H1 (cell line): ENCODE results near the gene CCPG1. TPM values are rescaled to one million over a fixed set of nuclear protein-coding genes. Genes with fewer than 3 reads are reported as not detected.

Experiments
- CTCF ChIA-PET: fragments of 300-600 bp; sonication (Branson Sonifier 250); formaldehyde crosslinking; loops from one replicate; lab custom pipeline; 2021; ENCODE audit not compliant: partially characterized antibody; lab: Charles Lee
- POLR2A ChIA-PET: fragments of 300-600 bp; sonication (Branson Sonifier 250); formaldehyde crosslinking; loops from one replicate; lab custom pipeline; 2021; ENCODE audit warnings: inconsistent platforms; ENCODE audit not compliant: partially characterized antibody; lab: Charles Lee
- DNase-seq, 2 experiments: peaks; one replicate each; pipeline versions ENCODE4 v3.0.0 to v3.0.0-alpha.2; 2010 to 2022; ENCODE audit warnings: low spot score in 2 of 2, low read depth in 1 of 2, mixed read lengths in 1 of 2
- FAIRE-seq: peaks from 2 replicates; lab custom pipeline; 2011; peaks lifted over from hg19 to GRCh38; lab: Jason Lieb, UNC
- H2AFZ ChIP-seq: 2 replicates; pipeline ENCODE4 v1.8.1; 2012; ENCODE audit warnings: low read length, inconsistent platforms
- H2AK5ac ChIP-seq: 2 replicates; pipeline ENCODE4 v1.6.1; 2013; ENCODE audit warnings: low read depth, low read length
- H2BK120ac ChIP-seq: replicated peaks from 2 replicates; pipeline ENCODE3; 2013; ENCODE audit warnings: low read depth, low read length, inconsistent platforms
- H2BK12ac ChIP-seq: 2 replicates; pipeline ENCODE4 v1.6.1; 2013; ENCODE audit warnings: low read depth, low read length
- H2BK15ac ChIP-seq: 2 replicates; pipeline ENCODE4 v1.6.1; 2013; ENCODE audit warnings: low read length
- H2BK20ac ChIP-seq: 2 replicates; pipeline ENCODE4 v1.6.1; 2013; ENCODE audit warnings: low read length
- H2BK5ac ChIP-seq: 2 replicates; pipeline ENCODE4 v1.6.1; 2013; ENCODE audit warnings: low read depth, low read length
- H3K14ac ChIP-seq: 2 replicates; pipeline ENCODE4 v1.6.1; 2013; ENCODE audit warnings: inconsistent platforms; ENCODE audit not compliant: insufficient read length
- H3K18ac ChIP-seq: 2 replicates; pipeline ENCODE4 v1.6.1; 2013; ENCODE audit warnings: low read length; ENCODE audit errors: extremely low read depth
- H3K23ac ChIP-seq: 2 replicates; pipeline ENCODE4 v1.6.1; 2013; ENCODE audit warnings: inconsistent platforms; ENCODE audit not compliant: insufficient read length
- H3K23me2 ChIP-seq: 2 replicates; pipeline ENCODE4 v1.6.1; 2013; ENCODE audit warnings: low read depth, low read length
- H3K27ac ChIP-seq: 2 replicates; pipeline ENCODE4 v1.6.1; 2011; ENCODE audit warnings: low read depth, low read length, inconsistent platforms
- H3K27me3 ChIP-seq, 4 experiments: replicated peaks in 1 of 4; 1 replicate in 1 of 4; 2 replicates in 3 of 4; pipeline versions ENCODE4 v1.6.1 to v1.8.1; 2011 to 2013; ENCODE audit warnings: low read length in 3 of 4, mild to moderate bottlenecking in 3 of 4, inconsistent platforms in 2 of 4, mixed read lengths in 2 of 4, moderate library complexity in 1 of 4; ENCODE audit not compliant: control insufficient read depth in 3 of 4, insufficient read depth in 3 of 4; ENCODE audit errors: extremely low read depth in 1 of 4
- H3K36me3 ChIP-seq, 4 experiments: 2 replicates each; pipeline versions ENCODE4 v1.6.1 to v1.8.1; 2011 to 2013; ENCODE audit warnings: mild to moderate bottlenecking in 4 of 4, low read length in 3 of 4, moderate library complexity in 2 of 4, control low read depth in 1 of 4, inconsistent platforms in 1 of 4; ENCODE audit not compliant: insufficient read depth in 4 of 4, control insufficient read depth in 2 of 4
- H3K4ac ChIP-seq: replicated peaks from 2 replicates; pipeline ENCODE3; 2013; ENCODE audit warnings: low read length, low read depth, mixed read lengths, inconsistent platforms; ENCODE audit not compliant: insufficient read length
- H3K4me1 ChIP-seq, 4 experiments: replicated peaks in 1 of 4; 1 replicate in 1 of 4; 2 replicates in 3 of 4; pipeline versions ENCODE4 v1.6.1 to v1.8.1; 2011 to 2013; ENCODE audit warnings: low read length in 3 of 4, inconsistent platforms in 2 of 4, mixed read lengths in 1 of 4; ENCODE audit not compliant: insufficient read depth in 4 of 4, control insufficient read depth in 3 of 4
- H3K4me2 ChIP-seq, 2 experiments: 2 replicates each; pipeline versions ENCODE4 v1.6.1 to v1.8.1; 2011 to 2013; ENCODE audit warnings: low read depth in 2 of 2, low read length in 2 of 2, control low read depth in 1 of 2, inconsistent platforms in 1 of 2, mild to moderate bottlenecking in 1 of 2; ENCODE audit not compliant: insufficient read depth in 1 of 2
- H3K4me3 ChIP-seq, 4 experiments: fragments of 200-600, 300-600 bp in 1 of 4; sonication (generic), shearing (Covaris generic), sonication (Bioruptor Twin) in 1 of 4; 2 replicates each; pipeline versions ENCODE4 v1.5.1 to v1.8.1; 2011 to 2016; ENCODE audit warnings: low read length in 4 of 4, low read depth in 3 of 4, control low read depth in 2 of 4, inconsistent platforms in 2 of 4, mild to moderate bottlenecking in 2 of 4, mixed read lengths in 1 of 4, moderate library complexity in 1 of 4; ENCODE audit not compliant: insufficient read depth in 2 of 4; ENCODE audit errors: extremely low read depth in 1 of 4
- H3K56ac ChIP-seq: replicated peaks from 2 replicates; pipeline ENCODE3; 2013; ENCODE audit warnings: low read depth, mild to moderate bottlenecking, mixed read lengths, low read length, inconsistent platforms; ENCODE audit not compliant: insufficient read length
- H3K79me1 ChIP-seq: 2 replicates; pipeline ENCODE4 v1.6.1; 2013; ENCODE audit warnings: low read depth, low read length, control low read depth
- H3K79me2 ChIP-seq, 2 experiments: 2 replicates each; pipeline versions ENCODE4 v1.6.1 to v1.8.1; 2012 to 2013; ENCODE audit warnings: low read length in 2 of 2, mild to moderate bottlenecking in 2 of 2, inconsistent platforms in 1 of 2; ENCODE audit not compliant: insufficient read depth in 2 of 2, control insufficient read depth in 1 of 2
- H3K9ac ChIP-seq, 4 experiments: replicated peaks in 1 of 4; 1 replicate in 1 of 4; 2 replicates in 3 of 4; pipeline versions ENCODE4 v1.6.1 to v1.8.1; 2011 to 2013; ENCODE audit warnings: low read depth in 3 of 4, low read length in 3 of 4, control low read depth in 2 of 4, mild to moderate bottlenecking in 2 of 4, moderate library complexity in 2 of 4, inconsistent platforms in 1 of 4; ENCODE audit errors: extremely low read depth in 1 of 4
- H3K9me3 ChIP-seq, 2 experiments: 2 replicates each; pipeline versions ENCODE4 v1.6.1 to v1.8.1; 2012 to 2013; ENCODE audit warnings: mild to moderate bottlenecking in 2 of 2, moderate library complexity in 2 of 2, control low read depth in 1 of 2, inconsistent platforms in 1 of 2, low read depth in 1 of 2, low read length in 1 of 2, mixed read lengths in 1 of 2; ENCODE audit not compliant: insufficient read depth in 2 of 2
- H4K20me1 ChIP-seq, 2 experiments: replicated peaks in 1 of 2; 2 replicates each; pipeline versions ENCODE3 to v1.8.1; 2011 to 2013; ENCODE audit warnings: inconsistent platforms in 2 of 2, low read length in 2 of 2, mild to moderate bottlenecking in 1 of 2; ENCODE audit not compliant: insufficient read depth in 2 of 2, control insufficient read depth in 1 of 2
- H4K5ac ChIP-seq: 2 replicates; pipeline ENCODE4 v1.6.1; 2013; ENCODE audit warnings: low read length, low read depth, mixed read lengths, inconsistent platforms; ENCODE audit not compliant: insufficient read length
- H4K8ac ChIP-seq: 2 replicates; pipeline ENCODE4 v1.8.0; 2013; ENCODE audit warnings: mild to moderate bottlenecking, moderate library complexity, low read length, inconsistent platforms; ENCODE audit not compliant: insufficient read depth; ENCODE audit errors: extremely low read depth
- H4K91ac ChIP-seq: replicated peaks from 2 replicates; pipeline ENCODE3; 2013; ENCODE audit warnings: low read length, mixed read lengths, inconsistent platforms; ENCODE audit not compliant: insufficient read length
- CHD2 ChIP-seq: IDR thresholded peaks from 2 replicates; pipeline ENCODE4 v1.6.1; 2012; ENCODE audit warnings: low read length, improper control_type of control experiment
- HDAC6 ChIP-seq: IDR thresholded peaks from one replicate; pipeline ENCODE4 v1.7.1; 2012; ENCODE audit warnings: low read depth, mild to moderate bottlenecking, inconsistent platforms, low read length, moderate library complexity
- WGBS, 2 experiments: shearing (Covaris generic) in 1 of 2; methylation state at CpG; one replicate each; pipeline versions ENCODE4 v1.1.6 to v1.1.7; 2013 to 2015; ENCODE audit warnings: low lambda C conversion rate in 2 of 2, mixed read lengths in 2 of 2, inconsistent platforms in 1 of 2, low coverage in 1 of 2, missing lambda C conversion rate in 1 of 2; ENCODE audit not compliant: insufficient replicate concordance in 2 of 2, insufficient coverage in 1 of 2, insufficient read length in 1 of 2; ENCODE audit errors: extremely low coverage in 1 of 2, missing lambda C conversion rate in 1 of 2; 5-methylcytosine and 5-hydroxymethylcytosine counted together
- polyA plus RNA-seq, 7 experiments: library from polyadenylated mRNA; depleted of rRNA in 3 of 7; stranded (reverse) in 5 of 7; unstranded in 2 of 7; fragments of >200 nt in 5 of 7; fragments of 200-250 nt in 2 of 7; gene quantifications; 1 replicate in 5 of 7; 2 replicates in 1 of 7; 4 replicates in 1 of 7; pipeline versions ENCODE4 v1.2.1 to v1.2.3, GENCODE V29; 2011 to 2013; ENCODE audit warnings: missing spikeins in 2 of 7, mixed read lengths in 2 of 7
- total RNA-seq: library from RNA; stranded (reverse); fragmentation: NEBNext Ultra II Directional; extraction: Animal tissue kit (Norgen Biotek cat#: 25700); gene quantifications from 2 replicates; pipeline ENCODE4 v1.2.1, GENCODE V29; 2021

The CCPG1 gene
- total and polyA plus RNA-seq, 2 of the 8 experiments (the other 6 are each of a cell fraction or from before 2014, with no cell fraction given): 2.3 to 13.2 TPM

GRCh38 chr15:55398243-55398642 is 9.9 kb downstream of the CCPG1 start:
- no peak overlapping the region for H3K9ac ChIP-seq
- H3K27ac ChIP-seq: no peak overlapping the region
- H4K8ac ChIP-seq: no peak overlapping the region
- H4K5ac ChIP-seq: no peak overlapping the region
- FAIRE-seq (no peak), DNase-seq (no peak)
- no peaks in the 10 kb centered on the region for H3K79me1 ChIP-seq
- TF ChIP-seq HDAC6 (no peak), CHD2 (no peak)
- H2BK12ac ChIP-seq: no peak overlapping the region
- H2BK20ac ChIP-seq: no peak overlapping the region
- no peak overlapping the region for H2AFZ ChIP-seq
- no peak overlapping the region for H2BK120ac ChIP-seq
- no peaks in the 10 kb centered on the region for H3K36me3 ChIP-seq
- H3K14ac ChIP-seq: no peak overlapping the region
- H2BK15ac ChIP-seq: no peak overlapping the region
- no peak overlapping the region for H3K4me3 ChIP-seq
- no peak overlapping the region for H2BK5ac ChIP-seq
- H3K4me2 ChIP-seq: no peak overlapping the region
- CTCF ChIA-PET: interaction anchor here (0.7 kb wide), 1 partner anchor 379 kb away, joined by 5 read pairs; no protein-coding TSS in a partner anchor
- H3K79me2 ChIP-seq: no peaks in the 10 kb centered on the region
- no peak overlapping the region for H4K91ac ChIP-seq
- no peak overlapping the region for H3K18ac ChIP-seq
- H3K27me3 ChIP-seq: no peaks in the 10 kb centered on the region
- no peaks in the 10 kb centered on the region for H3K4me1 ChIP-seq
- 96% methylated on average over 5 of the region's 5 CpGs; no CpG with 5 or more reads in 1 of the 2 experiments for WGBS, 2 experiments
- H3K23ac ChIP-seq: no peak overlapping the region
- POLR2A ChIA-PET: interaction anchor here (0.6 kb wide), 1 partner anchor 75 kb away, joined by 3 read pairs; no protein-coding TSS in a partner anchor
- H3K23me2 ChIP-seq: no peaks in the 10 kb centered on the region
- no peak overlapping the region for H3K4ac ChIP-seq
- peaks cover 0 to 4% of the 10 kb centered on the region in 2 experiments; a peak in 1 of 4 replicates for H3K9me3 ChIP-seq
- no peaks in the 10 kb centered on the region for H4K20me1 ChIP-seq
- H2AK5ac ChIP-seq: no peak overlapping the region
- no peak overlapping the region for H3K56ac ChIP-seq
